HG03342 (cell line): ENCODE results near the gene CFAP299.
"Not testable (repeated sequence)": the region's sequence is repeated elsewhere in the genome, so short reads cannot be mapped to it uniquely, and the experiment has no call there.

Experiments
- ATAC-seq: cut with Tn5 transposase; IDR thresholded peaks from one replicate; pipeline ENCODE4 v1.9.1; 2021; ENCODE audit warnings: mild to moderate bottlenecking, moderate library complexity; ENCODE audit not compliant: unreplicated experiment

The CFAP299 gene

GRCh38 chr4:80324171-80324570 lies 11.4 kb upstream of the CFAP299 start:
- ATAC-seq = no peak

- no peak for ATAC-seq
These were observed 3.8 kb upstream of the CFAP299 start for GRCh38 chr4:80331693-80332092.

- ATAC-seq = no peak
These were observed 2.4 kb upstream of the CFAP299 start for GRCh38 chr4:80333121-80333520.

GRCh38 chr4:80334568-80334967 lies 962 bp upstream of the CFAP299 start:
- ATAC-seq = no peak

GRCh38 chr4:80335226-80335553 lies 340 bp upstream of the CFAP299 start:
- ATAC-seq = no peak

- no peak for ATAC-seq
These were observed 1.1 kb downstream of the CFAP299 start for GRCh38 chr4:80336582-80336981.

- no peak for ATAC-seq
These were observed 4.5 kb downstream of the CFAP299 start for GRCh38 chr4:80340036-80340435.

- not testable (repeated sequence) for ATAC-seq
These were observed 7.2 kb downstream of the CFAP299 start for GRCh38 chr4:80342684-80343083.

GRCh38 chr4:80343887-80344286 lies 8.4 kb downstream of the CFAP299 start:
- no peak for ATAC-seq

GRCh38 chr4:80360084-80360483 lies 24.6 kb downstream of the CFAP299 start:
- no peak for ATAC-seq

GRCh38 chr4:80360900-80361299 lies 25.4 kb downstream of the CFAP299 start:
- no peak for ATAC-seq

- ATAC-seq = no peak
These were observed 25.9 kb downstream of the CFAP299 start for GRCh38 chr4:80361329-80361900.

GRCh38 chr4:80362578-80363181 lies 27.1 kb downstream of the CFAP299 start:
- no peak for ATAC-seq

- ATAC-seq = peak; percentile 80
These were observed 30.4 kb downstream of the CFAP299 start for GRCh38 chr4:80365928-80366327.

- ATAC-seq = no peak
These were observed 32.2 kb downstream of the CFAP299 start for GRCh38 chr4:80367737-80368136.

GRCh38 chr4:80370635-80371034 lies 35.1 kb downstream of the CFAP299 start:
- no peak for ATAC-seq

- no peak for ATAC-seq
These were observed 35.5 kb downstream of the CFAP299 start for GRCh38 chr4:80371046-80371445.

- no peak for ATAC-seq
These were observed 38.6 kb downstream of the CFAP299 start for GRCh38 chr4:80374180-80374579.

- peak; percentile 52 for ATAC-seq
These were observed 46.7 kb downstream of the CFAP299 start for GRCh38 chr4:80382090-80382832.

GRCh38 chr4:80385397-80386280 lies 50.1 kb downstream of the CFAP299 start:
- no peak for ATAC-seq

GRCh38 chr4:80386281-80386886 lies 50.9 kb downstream of the CFAP299 start:
- ATAC-seq = no peak
